SK-MEL-5 (cell line): ENCODE data around the gene ZNF571. TPM values are rescaled to one million over a fixed set of nuclear protein-coding genes. Genes with fewer than 3 reads are reported as not detected.

Experiments used
- DNase-seq: peaks from one replicate; pipeline ENCODE4 v3.0.0-alpha.2; 2016; ENCODE audit warnings: low read depth, low spot score
- in situ Hi-C: cut with HindIII; loops from 2 replicates; pipeline ENCODE4 v1.10.0; 2016; ENCODE audit warnings: low sequenced_read_pairs, high pct_unique_total_duplicates, low pct_unique_long_range_greater_than_20kb
- polyA plus RNA-seq, 2 experiments: library from polyadenylated mRNA; depleted of rRNA; stranded (reverse); fragments of >200 nt; gene quantifications; 2 replicates each; pipeline ENCODE4 v1.2.3, GENCODE V29; 2015
- total RNA-seq: library from RNA; depleted of rRNA; stranded (reverse); fragments of >200 nt; shearing (Covaris generic); gene quantifications from 2 replicates; pipeline ENCODE4 v1.2.3, GENCODE V29; 2014; rRNA removed

ZNF571 gene
- total RNA-seq: 2.0 and 2.2 TPM in 2 replicates
- 0.37 and 0.71 TPM in 2 replicates for polyA plus RNA-seq (2015; cell fraction: cytosol; rRNA removed)
- polyA plus RNA-seq (2015; cell fraction: nucleus; rRNA removed): 4.8 and 7.2 TPM in 2 replicates

DNA sequence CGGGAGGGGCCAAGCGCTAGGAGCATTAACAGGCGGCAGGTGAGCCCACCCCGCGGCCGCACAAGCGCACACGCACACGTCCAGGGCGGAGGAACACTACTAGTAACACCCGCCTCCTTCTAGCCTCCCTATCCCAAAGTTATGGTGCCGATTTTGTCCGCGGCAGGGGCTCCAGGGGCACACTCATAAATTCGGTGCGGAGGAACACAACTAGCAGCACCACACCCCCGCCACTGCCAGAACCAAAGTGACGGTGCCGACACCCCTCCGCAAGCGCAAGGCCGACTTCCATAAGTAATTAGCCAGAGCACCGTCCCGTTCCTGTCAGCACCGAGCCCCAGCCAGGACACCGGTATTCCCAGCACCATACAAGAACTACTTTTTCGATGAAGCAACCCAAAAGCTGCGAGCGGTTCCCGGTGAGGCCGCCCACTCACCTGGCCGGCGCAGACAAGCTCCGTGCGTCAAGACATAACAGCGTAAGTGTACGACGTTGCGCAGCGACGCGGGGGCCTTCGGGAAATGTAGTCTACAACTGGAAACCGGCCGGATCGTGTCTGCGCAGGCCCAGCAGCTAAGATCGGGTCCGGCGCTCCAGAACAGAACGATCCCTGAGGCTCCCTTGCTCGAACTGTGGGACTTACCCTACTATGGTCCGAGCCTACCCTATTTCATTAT, at the start of gene ZNF571, which contains the start of gene ZNF540:
Gene ZNF571, minus strand, starts transcription at position 489 of the 678 bp plus-strand sequence. CDS start 8,116 bp downstream, outside the sequence.
Gene ZNF540, plus strand, starts transcription at position 573 of the 678 bp plus-strand sequence. CDS start 3,572 bp downstream, outside the sequence.
- DNase-seq: peak; percentile 89
- in situ Hi-C loops: no loop called here

DNA sequence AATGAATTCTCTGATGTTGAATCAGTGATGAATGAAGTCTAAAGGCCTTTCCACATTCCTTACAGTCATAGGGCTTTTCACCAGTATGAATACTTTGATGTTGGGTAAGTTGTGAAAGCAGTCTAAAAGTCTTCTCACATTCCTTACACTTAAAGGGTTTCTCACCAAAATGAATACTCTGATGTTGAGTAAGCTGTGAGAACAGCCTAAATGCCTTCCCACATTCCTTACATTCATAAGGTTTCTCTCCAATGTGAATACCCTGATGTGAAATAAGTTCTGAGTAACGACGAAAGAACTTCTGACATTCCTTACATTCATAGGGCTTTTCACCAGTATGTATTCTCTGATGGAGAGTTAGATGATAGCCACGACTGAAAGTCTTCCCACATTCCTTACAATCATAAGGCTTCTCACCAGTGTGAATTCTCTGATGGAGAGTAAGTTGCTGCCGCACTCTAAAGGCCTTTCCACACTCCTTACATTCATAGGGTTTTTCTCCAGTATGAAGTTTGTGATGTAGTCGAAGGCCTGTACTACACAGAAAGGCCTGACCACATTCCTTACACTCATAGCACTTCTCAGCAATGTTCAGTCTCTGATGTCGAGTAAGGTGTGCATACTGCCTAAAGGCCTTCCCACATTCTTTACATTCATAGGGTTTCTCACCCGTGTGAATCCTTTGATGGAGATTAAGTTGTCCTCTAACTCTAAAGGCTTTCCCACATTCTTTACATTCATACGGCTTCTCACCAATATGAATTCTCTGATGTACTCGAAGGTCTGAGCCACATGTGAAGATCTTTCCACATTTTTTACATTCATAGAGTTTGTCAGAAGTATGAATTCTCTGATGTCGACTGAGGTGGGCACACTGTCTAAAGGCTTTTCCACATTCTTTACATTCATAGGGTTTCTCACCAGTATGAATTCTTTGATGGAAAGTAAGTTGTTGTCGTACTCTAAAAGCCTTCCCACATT, 40.8 kb upstream of the ZNF571 start:
- no peak for DNase-seq
- in situ Hi-C loops: no loop called here

DNA sequence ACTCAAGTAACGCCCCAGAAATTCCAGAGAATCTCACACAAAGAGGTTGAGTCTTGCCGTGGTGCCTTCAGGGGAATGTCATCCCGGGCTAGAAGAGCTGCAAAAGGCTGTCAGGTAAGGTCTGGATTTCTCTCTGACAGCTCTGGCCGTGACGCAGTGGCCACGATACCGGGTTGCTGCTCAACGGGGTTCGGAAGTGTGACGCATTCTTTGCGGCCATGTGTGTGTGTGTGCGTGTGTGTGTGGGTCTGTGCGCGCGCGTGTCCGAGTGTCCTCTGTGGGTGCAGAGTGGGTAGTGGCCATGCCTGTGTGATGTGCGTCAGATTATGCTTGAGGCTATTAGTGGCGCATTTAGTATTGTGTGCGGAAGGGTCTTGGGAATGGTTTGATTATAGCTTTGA, 390 bp upstream of the ZNF571 start:
- no peak for DNase-seq
- in situ Hi-C loops: no loop called here

DNA sequence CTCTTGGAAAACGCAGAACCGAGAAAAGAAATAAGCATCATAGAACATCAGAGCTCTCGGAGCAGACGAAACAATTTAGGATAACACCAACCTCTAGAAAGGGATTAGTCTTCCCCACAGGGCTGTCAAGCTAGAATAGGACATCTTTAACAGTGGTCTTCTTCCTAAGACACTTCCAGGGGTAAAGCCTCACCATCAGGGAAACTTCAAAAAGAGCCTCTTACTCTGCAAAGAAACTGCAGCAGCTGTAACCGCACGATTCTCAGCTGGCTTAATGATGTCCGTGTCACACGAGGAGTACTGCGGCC, 642 bp downstream of the ZNF571 start:
- in situ Hi-C loops: no loop called here
- DNase-seq: no peak

DNA sequence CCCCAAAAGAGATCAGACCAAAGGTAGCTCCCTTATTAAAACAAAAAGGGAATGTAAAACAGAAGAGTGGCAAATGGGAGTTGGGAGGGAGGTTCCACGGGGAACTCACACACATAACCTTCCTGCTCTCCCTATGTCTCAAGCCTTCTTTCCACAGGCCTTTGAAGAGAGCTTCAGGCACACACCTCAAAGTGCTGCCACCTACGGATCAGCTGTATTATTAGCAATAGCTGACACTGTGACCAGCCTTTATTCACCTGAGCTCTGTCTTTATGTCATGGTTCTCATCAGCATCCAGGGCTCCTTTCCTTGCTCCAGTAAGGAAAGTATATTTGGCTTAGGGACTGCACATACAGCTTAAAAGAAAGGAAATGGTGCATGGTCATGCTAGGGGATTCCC, 11.3 kb downstream of the ZNF571 start:
- no peak for DNase-seq
- in situ Hi-C loops: no loop called here

DNA sequence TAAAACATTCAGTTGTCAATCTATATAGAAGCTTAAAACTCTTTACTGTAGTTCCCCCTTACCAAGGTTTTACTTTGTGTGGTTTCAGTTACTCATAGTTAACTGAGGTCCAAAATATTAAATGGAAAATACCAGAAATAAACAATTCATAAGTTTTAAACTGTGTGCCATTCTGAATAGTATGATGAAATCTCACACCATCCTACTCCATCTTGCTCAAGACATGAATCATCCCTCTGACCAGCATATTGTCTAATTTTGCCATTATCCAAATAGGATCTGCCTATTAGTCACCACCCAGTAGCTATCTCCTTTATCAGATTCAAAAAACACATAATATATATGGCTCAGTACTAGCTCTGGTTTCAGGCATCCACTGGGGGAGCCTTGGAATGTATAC, 22.4 kb downstream of the ZNF571 start:
- in situ Hi-C loops: no loop called here

DNA sequence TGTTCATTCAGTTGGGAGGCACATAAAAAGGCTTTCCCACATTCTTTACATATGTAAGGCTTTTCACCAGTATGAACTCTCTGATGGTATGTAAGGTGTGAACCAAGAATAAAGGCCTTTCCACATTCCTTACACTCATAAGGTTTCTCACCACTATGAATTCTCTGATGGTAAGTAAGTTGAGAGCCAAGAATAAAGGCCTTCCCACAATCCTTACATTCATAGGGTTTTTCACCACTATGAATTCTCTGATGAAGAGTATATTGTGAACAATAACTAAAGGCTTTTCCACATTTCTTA, 29.3 kb downstream of the ZNF571 start:
- no peak for DNase-seq
- in situ Hi-C loops: no loop called here

More for the DNA sequence above, 22.4 kb downstream of the ZNF571 start:
- no peak for DNase-seq

DNA sequence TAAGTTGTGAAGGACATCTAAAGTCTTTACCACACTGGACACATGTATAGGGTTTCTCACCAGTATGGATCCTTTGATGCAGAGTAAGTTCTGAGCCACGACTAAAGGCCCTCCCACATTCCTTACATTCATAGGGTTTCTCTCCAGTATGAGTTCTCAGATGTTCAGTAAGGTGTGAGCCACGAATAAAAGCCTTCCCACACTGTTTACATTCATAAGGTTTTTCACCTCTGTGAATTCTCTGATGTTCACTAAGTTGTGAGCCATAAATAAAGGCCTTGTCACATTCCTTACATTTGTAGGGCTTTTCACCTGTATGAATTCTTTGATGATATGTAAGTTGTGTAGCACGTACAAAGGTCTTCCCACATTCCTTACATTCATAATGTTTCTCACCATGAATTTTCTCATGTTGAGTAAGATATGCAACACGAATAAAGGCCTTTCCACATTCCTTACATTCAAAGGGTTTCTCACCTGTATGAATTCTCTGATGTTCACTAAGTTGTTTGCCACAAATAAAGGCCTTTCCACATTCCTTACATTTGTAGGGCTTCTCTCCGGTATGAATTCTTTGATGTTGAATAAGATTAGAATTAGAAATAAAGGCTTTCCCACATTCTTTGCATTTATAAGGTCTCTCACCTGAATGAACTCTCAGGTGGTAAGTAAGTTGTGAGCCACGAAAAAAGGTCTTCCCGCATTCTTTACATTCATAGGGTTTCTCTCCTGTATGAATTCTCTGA, 29.8 kb downstream of the ZNF571 start:
- DNase-seq: no peak
- in situ Hi-C loops: no loop called here

DNA sequence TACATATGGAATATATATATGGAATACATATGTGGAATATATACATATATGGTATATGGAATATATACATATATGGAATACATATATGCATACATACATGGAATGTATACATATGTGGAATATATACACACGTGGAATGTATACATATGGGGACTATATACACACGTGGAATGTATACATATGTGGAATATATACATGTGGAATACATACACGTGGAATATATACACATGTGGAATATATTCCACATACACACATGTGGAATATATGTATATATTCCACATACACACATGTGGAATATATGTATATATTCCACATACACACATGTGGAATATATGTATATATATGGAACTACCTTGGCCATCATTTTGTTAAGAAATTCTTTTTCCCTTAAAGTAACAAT, 31.1 kb downstream of the ZNF571 start:
- DNase-seq: no peak
- in situ Hi-C loops: no loop called here

DNA sequence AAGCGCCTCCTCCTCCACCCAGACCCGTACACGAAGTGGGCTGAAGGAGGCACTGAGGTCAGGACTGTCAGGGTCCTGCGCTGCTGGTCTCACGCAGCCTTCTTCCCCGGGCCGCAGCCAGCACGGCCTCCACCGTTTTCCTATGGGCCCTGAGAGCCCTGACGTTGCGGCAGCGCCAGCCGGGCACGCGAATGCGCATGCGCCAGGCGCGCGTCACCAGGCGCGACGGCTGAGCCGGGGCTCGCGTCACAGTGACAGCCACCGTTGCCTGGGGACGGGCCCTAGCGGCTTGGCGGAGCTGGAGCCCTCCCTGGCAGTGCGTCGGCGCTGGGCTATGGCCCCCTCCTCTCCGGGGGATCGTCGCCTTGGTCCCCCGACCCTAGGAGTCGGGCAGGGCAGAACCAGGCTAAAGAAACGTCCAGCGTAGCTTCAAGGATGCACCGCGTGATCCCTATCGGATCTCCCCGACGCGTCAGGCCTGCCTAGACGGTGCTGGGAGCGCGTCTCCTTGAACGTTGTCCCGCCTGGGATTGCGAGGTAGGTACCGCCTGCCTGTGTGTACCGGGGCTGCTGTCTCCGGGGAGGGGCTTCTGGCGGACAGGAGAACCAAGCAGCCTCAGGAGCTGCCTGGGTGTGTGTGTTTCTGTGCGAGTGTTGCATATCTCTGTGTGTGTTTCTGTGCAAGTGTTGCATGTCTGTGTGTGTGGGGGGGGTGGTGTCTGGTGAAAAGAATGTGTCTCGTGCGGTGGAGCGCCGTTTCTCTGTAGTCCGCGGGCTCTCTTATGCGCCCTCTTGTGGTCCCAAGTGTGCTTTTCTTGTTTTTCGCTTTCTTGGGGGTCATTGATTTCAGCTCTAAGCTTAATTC, 43.2 kb downstream of the ZNF571 start:
- peak; percentile 75 for DNase-seq
- in situ Hi-C loops: no loop called here

DNA sequence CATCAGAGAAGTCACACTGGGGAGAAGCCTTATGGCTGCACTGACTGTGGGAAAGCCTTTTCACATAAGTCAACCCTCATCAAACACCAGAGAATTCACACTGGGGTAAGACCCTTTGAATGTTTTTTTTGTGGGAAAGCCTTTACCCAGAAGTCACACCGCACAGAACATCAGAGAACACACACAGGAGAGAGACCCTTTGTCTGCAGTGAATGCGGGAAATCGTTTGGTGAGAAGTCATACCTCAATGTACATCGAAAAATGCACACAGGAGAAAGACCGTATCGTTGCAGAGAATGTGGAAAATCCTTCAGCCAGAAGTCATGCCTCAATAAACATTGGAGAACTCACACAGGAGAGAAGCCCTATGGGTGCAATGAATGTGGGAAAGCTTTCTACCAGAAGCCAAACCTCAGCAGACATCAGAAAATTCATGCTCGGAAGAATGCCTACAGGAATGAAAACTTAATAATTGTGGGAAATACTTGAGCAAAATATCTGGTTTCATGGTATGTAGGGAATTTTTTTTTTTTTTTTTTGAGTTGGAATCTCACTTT, 57.1 kb downstream of the ZNF571 start:
- no peak for DNase-seq
- in situ Hi-C loops: no loop called here

DNA sequence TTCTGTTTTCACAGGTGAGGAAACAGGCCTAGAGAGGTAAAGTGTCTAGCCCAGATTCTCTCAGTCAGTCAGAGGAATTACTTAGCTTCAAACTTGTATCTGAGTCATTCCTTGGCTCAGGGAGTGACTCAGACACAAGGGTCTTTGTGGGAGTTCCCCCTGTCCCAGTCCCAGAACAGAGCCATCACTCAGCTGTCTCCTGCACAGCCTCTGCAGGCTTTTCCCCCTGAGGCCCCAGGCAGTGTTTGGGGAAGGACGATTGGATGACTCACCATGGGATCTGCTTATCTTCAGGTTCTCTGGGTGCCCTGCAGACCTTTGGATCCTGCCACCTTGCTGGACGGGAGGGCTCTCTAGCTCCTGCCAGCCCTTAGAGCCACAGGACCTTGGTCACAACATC, 74.7 kb downstream of the ZNF571 start:
- in situ Hi-C loops: no loop called here
- no peak for DNase-seq

Other genes starting within 250 kb of the ZNF571 start
- gene ZNF527, start 223.7 kb downstream of the ZNF571 start, total RNA-seq: 1.9 and 2.6 TPM in 2 replicates
- gene ZNF569, start 127.3 kb downstream of the ZNF571 start, total RNA-seq: 3.4 and 3.8 TPM in 2 replicates
- 2.4 and 7.2 TPM in 2 replicates for gene ZNF570, start 125.4 kb downstream of the ZNF571 start, total RNA-seq
- gene ZNF793, start 87.9 kb downstream of the ZNF571 start, total RNA-seq: 0.16 and 0.53 TPM in 2 replicates
- gene ZNF540, start 84 bp upstream of the ZNF571 start, total RNA-seq: 0.92 TPM in 1 of 2 replicates, not detected in the other
- gene ZFP30, start 60.7 kb upstream of the ZNF571 start, total RNA-seq: 7.8 and 8.7 TPM in 2 replicates
- gene ZNF607, start 125.0 kb upstream of the ZNF571 start, total RNA-seq: 2.8 and 2.9 TPM in 2 replicates
- gene ZNF573, start 184.8 kb upstream of the ZNF571 start, total RNA-seq: 0.92 and 2.4 TPM in 2 replicates